IMR-90 (cell line): ENCODE measurements around the gene MRPS5. TPM values are rescaled to one million over a fixed set of nuclear protein-coding genes. Genes with fewer than 3 reads are reported as not detected.

Source experiments
- ATAC-seq: fragments of 200-7000 bp; cut with Tn5 transposase; 2 replicates; pipeline ENCODE4 v1.9.1; 2020; ENCODE audit warnings: low read depth, mild to moderate bottlenecking, moderate library complexity
- BruUV-seq: library from RNA; stranded (reverse); fragments of 400-500 nt; replicated peaks from 2 replicates; lab custom pipeline; 2021; lab: Mats Ljungman, UMichigan
- CTCF ChIA-PET: fragments of 300-600 bp; formaldehyde crosslinking; extraction: SDS; loops from one replicate; lab custom pipeline; 2021; ENCODE audit warnings: antibody characterized with exemption; lab: Yijun Ruan, JAX
- POLR2A ChIA-PET: fragments of 300-600 bp; sonication (Branson Sonifier 250); formaldehyde crosslinking; loops from one replicate; lab custom pipeline; 2022; ENCODE audit warnings: antibody characterized with exemption; ENCODE audit not compliant: unreplicated experiment; lab: Charles Lee
- DNase-seq: peaks from one replicate; pipeline ENCODE4 v3.0.0; 2013
- H2AFZ ChIP-seq: replicated peaks from 2 replicates; pipeline ENCODE3; 2013; ENCODE audit warnings: low read length, mild to moderate bottlenecking; ENCODE audit not compliant: poor library complexity
- H2AK5ac ChIP-seq: 2 replicates; pipeline ENCODE4 v1.6.1; 2013; ENCODE audit warnings: low read depth, low read length, inconsistent platforms
- H2AK9ac ChIP-seq: replicated peaks from 2 replicates; pipeline ENCODE3; 2013; ENCODE audit warnings: mild to moderate bottlenecking, low read depth, low read length, moderate library complexity; ENCODE audit not compliant: poor library complexity
- H2BK120ac ChIP-seq: 2 replicates; pipeline ENCODE4 v1.6.1; 2013; ENCODE audit warnings: low read depth, low read length, inconsistent platforms
- H2BK15ac ChIP-seq: 3 replicates; pipeline ENCODE4 v1.6.1; 2013; ENCODE audit warnings: low read depth, low read length, inconsistent platforms
- H2BK20ac ChIP-seq: 2 replicates; pipeline ENCODE4 v1.6.1; 2013; ENCODE audit warnings: low read depth, mild to moderate bottlenecking, inconsistent platforms, low read length, moderate library complexity
- H2BK5ac ChIP-seq: 2 replicates; pipeline ENCODE4 v1.6.1; 2013; ENCODE audit warnings: mild to moderate bottlenecking, low read depth, low read length, inconsistent platforms; ENCODE audit not compliant: poor library complexity, severe bottlenecking
- H3K14ac ChIP-seq: replicated peaks from 2 replicates; pipeline ENCODE4 v1.6.1; 2013; ENCODE audit warnings: low read depth, low read length, inconsistent platforms
- H3K18ac ChIP-seq: 2 replicates; pipeline ENCODE4 v1.6.1; 2013; ENCODE audit warnings: low read depth, low read length, control low read depth
- H3K23ac ChIP-seq: 2 replicates; pipeline ENCODE4 v1.6.1; 2013; ENCODE audit warnings: low read depth, low read length, inconsistent platforms
- H3K27ac ChIP-seq: 2 replicates; pipeline ENCODE4 v1.5.1; 2013; ENCODE audit warnings: mild to moderate bottlenecking, control low read depth, low read length; ENCODE audit not compliant: insufficient read depth
- H3K27me3 ChIP-seq: 2 replicates; pipeline ENCODE4 v1.6.1; 2013; ENCODE audit warnings: low read length; ENCODE audit not compliant: control insufficient read depth, insufficient read depth
- H3K36me3 ChIP-seq: 2 replicates; pipeline ENCODE4 v1.6.1; 2013; ENCODE audit warnings: low read length, mixed read lengths; ENCODE audit not compliant: control insufficient read depth, insufficient read depth
- H3K4ac ChIP-seq: 2 replicates; pipeline ENCODE4 v1.6.1; 2013; ENCODE audit warnings: low read depth, low read length, inconsistent platforms
- H3K4me1 ChIP-seq: 2 replicates; pipeline ENCODE4 v1.6.1; 2013; ENCODE audit warnings: low read length, mixed read lengths; ENCODE audit not compliant: control insufficient read depth, insufficient read depth
- H3K4me2 ChIP-seq: 2 replicates; pipeline ENCODE4 v1.6.1; 2013; ENCODE audit warnings: low read depth, mild to moderate bottlenecking, control low read depth, low read length, moderate library complexity
- H3K4me3 ChIP-seq: 2 replicates; pipeline ENCODE4 v1.5.1; 2013; ENCODE audit warnings: low read depth, mild to moderate bottlenecking, control low read depth, low read length, moderate library complexity; ENCODE audit not compliant: insufficient read depth
- H3K56ac ChIP-seq: 2 replicates; pipeline ENCODE4 v1.6.1; 2013; ENCODE audit warnings: low read length, inconsistent platforms; ENCODE audit not compliant: insufficient read depth; ENCODE audit errors: extremely low read depth
- H3K79me1 ChIP-seq, 2 experiments: 2 replicates each; pipeline ENCODE4 v1.6.1; 2013; ENCODE audit warnings: low read length in 2 of 2, inconsistent platforms in 1 of 2, low read depth in 1 of 2
- H3K9ac ChIP-seq: 2 replicates; pipeline ENCODE4 v1.6.1; 2013; ENCODE audit warnings: low read depth, low read length, control low read depth
- H3K9me1 ChIP-seq: 2 replicates; pipeline ENCODE4 v1.6.1; 2013; ENCODE audit warnings: low read length, inconsistent platforms; ENCODE audit not compliant: insufficient read depth
- H3K9me3 ChIP-seq: 2 replicates; pipeline ENCODE4 v1.6.1; 2013; ENCODE audit warnings: low read length; ENCODE audit not compliant: control insufficient read depth, insufficient read depth
- H4K20me1 ChIP-seq: 2 replicates; pipeline ENCODE4 v1.6.1; 2013; ENCODE audit warnings: low read length, inconsistent platforms; ENCODE audit not compliant: insufficient read depth
- H4K5ac ChIP-seq: 2 replicates; pipeline ENCODE4 v1.6.1; 2013; ENCODE audit warnings: mild to moderate bottlenecking, low read depth, low read length, control low read depth
- H4K8ac ChIP-seq, 2 experiments: 2 replicates each; pipeline ENCODE4 v1.6.1; 2013; ENCODE audit warnings: low read depth in 2 of 2, low read length in 2 of 2, control low read depth in 1 of 2, inconsistent platforms in 1 of 2
- H4K91ac ChIP-seq: 2 replicates; pipeline ENCODE4 v1.6.1; 2013; ENCODE audit warnings: low read depth, low read length, inconsistent platforms; ENCODE audit not compliant: insufficient read depth
- BHLHE40 ChIP-seq: fragments of 150-350 bp; IDR thresholded peaks from 2 replicates; pipeline ENCODE4 v1.6.1; 2016; ENCODE audit warnings: mild to moderate bottlenecking, low read depth, low read length
- CEBPB ChIP-seq: IDR thresholded peaks from 2 replicates; pipeline ENCODE4 v1.6.1; 2012; ENCODE audit warnings: low read depth, low read length, improper control_type of control experiment
- CHD1 ChIP-seq: IDR thresholded peaks from 2 replicates; pipeline ENCODE4 v1.6.1; 2012; ENCODE audit warnings: low read depth, low read length, improper control_type of control experiment
- CTCF ChIP-seq: conservative IDR thresholded peaks from 2 replicates; pipeline ENCODE4 v1.5.1; 2012; ENCODE audit warnings: mild to moderate bottlenecking, low read depth, low read length, improper control_type of control experiment
- ELK1 ChIP-seq: fragments of 150-350 bp; IDR thresholded peaks from 2 replicates; pipeline ENCODE4 v1.6.1; 2016; ENCODE audit warnings: low read depth, mild to moderate bottlenecking, low read length, moderate library complexity, borderline replicate concordance
- FOS ChIP-seq: fragments of 150-350 bp; IDR thresholded peaks from 2 replicates; pipeline ENCODE4 v1.6.1; 2016; ENCODE audit warnings: low read depth, low read length
- MAFK ChIP-seq: IDR thresholded peaks from 2 replicates; pipeline ENCODE4 v1.6.1; 2012; ENCODE audit warnings: low read depth, low read length, improper control_type of control experiment
- MAZ ChIP-seq: IDR thresholded peaks from 2 replicates; pipeline ENCODE4 v1.6.1; 2012; ENCODE audit warnings: low read depth, mild to moderate bottlenecking, low read length, improper control_type of control experiment, moderate library complexity, borderline replicate concordance
- MXI1 ChIP-seq: IDR thresholded peaks from 2 replicates; pipeline ENCODE4 v1.6.1; 2012; ENCODE audit warnings: low read depth, mild to moderate bottlenecking, low read length, moderate library complexity, borderline replicate concordance
- NFE2L2 ChIP-seq: fragments of 150-350 bp; IDR thresholded peaks from 2 replicates; pipeline ENCODE4 v1.6.1; 2016; ENCODE audit warnings: low read depth, mild to moderate bottlenecking, low read length
- POLR2A ChIP-seq: IDR thresholded peaks from 2 replicates; pipeline ENCODE4 v1.6.1; 2012; ENCODE audit warnings: mild to moderate bottlenecking, low read depth, low read length
- RAD21 ChIP-seq: IDR thresholded peaks from 2 replicates; pipeline ENCODE4 v1.6.1; 2012; ENCODE audit warnings: low read length, improper control_type of control experiment
- RCOR1 ChIP-seq: IDR thresholded peaks from 2 replicates; pipeline ENCODE4 v1.6.1; 2012; ENCODE audit warnings: mild to moderate bottlenecking, low read length, improper control_type of control experiment; ENCODE audit not compliant: insufficient replicate concordance
- RFX5 ChIP-seq: IDR thresholded peaks from 2 replicates; pipeline ENCODE4 v1.8.0; 2012; ENCODE audit warnings: low read depth, mild to moderate bottlenecking, low read length, moderate library complexity
- SMC3 ChIP-seq: fragments of 150-350 bp; IDR thresholded peaks from 2 replicates; pipeline ENCODE4 v1.6.1; 2016; ENCODE audit warnings: low read depth, mild to moderate bottlenecking, antibody characterized with exemption, low read length, moderate library complexity
- USF2 ChIP-seq: fragments of 150-350 bp; IDR thresholded peaks from 2 replicates; pipeline ENCODE4 v1.6.1; 2017; ENCODE audit warnings: mild to moderate bottlenecking, antibody characterized with exemption, low read length, low read depth
- WGBS, 2 experiments: methylation state at CpG; one replicate each; pipeline versions ENCODE4 v1.1.5 to v1.1.7; 2013; ENCODE audit warnings: missing lambda C conversion rate in 2 of 2; ENCODE audit not compliant: insufficient read length in 1 of 2; ENCODE audit errors: extremely low coverage in 2 of 2; 5-methylcytosine and 5-hydroxymethylcytosine counted together
- dilution Hi-C: fragments of 300-500 bp; cut with HindIII; formaldehyde crosslinking; loops from one replicate; pipeline ENCODE4 v1.14.3; 2018; ENCODE audit warnings: low sequenced_read_pairs; ENCODE audit not compliant: unreplicated experiment
- in situ Hi-C: fragments of 300-500 bp; cut with MboI; formaldehyde crosslinking; loops from 3 replicates; pipeline ENCODE4 v1.14.3; 2019; ENCODE audit warnings: low sequenced_read_pairs, inconsistent platforms, mixed read lengths
- intact Hi-C: fragments of 100-400 bp; cut with micrococcal nuclease; formaldehyde crosslinking; loops from 2 replicates; pipeline ENCODE4 v1.10.0; 2022
- polyA plus RNA-seq, 3 experiments: library from polyadenylated mRNA; depleted of rRNA; stranded (reverse); fragments of >200 nt; gene quantifications; 2 replicates each; pipeline ENCODE4 v1.2.3, GENCODE V29; 2012; ENCODE audit warnings: low replicate concordance in 1 of 3
- total RNA-seq: library from RNA; depleted of rRNA; stranded (reverse); fragments of >200 nt; gene quantifications from 2 replicates; pipeline ENCODE4 v1.2.3, GENCODE V29; 2012

MRPS5 gene
- total and polyA plus RNA-seq, 2 of the 4 experiments (the other 2 are of a cell fraction), result 27.6 to 44.1 TPM

GRCh38 chr2:95113464-95113863 lies 8.1 kb downstream of the MRPS5 start:
- Histone ChIP-seq H2BK20ac (no peak overlapping the region), H4K8ac (no peak overlapping the region), H4K20me1 (peaks cover 7% of the 10 kb centered on the region; the same call in 1 of the 2 replicates), H4K5ac (no peak overlapping the region), H3K14ac (no peak overlapping the region), H3K4me1 (no peaks in the 10 kb centered on the region), H2AFZ (no peak overlapping the region), H3K4ac (no peak overlapping the region), H2BK120ac (no peak overlapping the region), H3K9ac (no peak overlapping the region), H3K56ac (no peak overlapping the region), H3K4me2 (no peak overlapping the region), H3K9me3 (no peaks in the 10 kb centered on the region), H2BK5ac (no peak overlapping the region), H3K23ac (no peak overlapping the region), H3K18ac (no peak overlapping the region), H3K36me3 (peaks cover 28% of the 10 kb centered on the region), H2AK9ac (no peak overlapping the region), H2BK15ac (no peak overlapping the region), H4K91ac (no peak overlapping the region), H3K27me3 (no peaks in the 10 kb centered on the region), H3K4me3 (no peak overlapping the region), H2AK5ac (no peak overlapping the region), H3K9me1 (peaks cover 2% of the 10 kb centered on the region; the same call in 1 of the 2 replicates), H3K79me1 (peaks cover 9 to 20% of the 10 kb centered on the region in 2 experiments; a peak in 3 of 4 replicates), H3K27ac (no peak overlapping the region)
- in situ Hi-C loops, result no loop called here
- WGBS, 2 experiments, result no CpG with 5 or more reads among the region's 7 CpGs
- POLR2A ChIA-PET, result no interaction called here
- intact Hi-C loops, result no loop called here
- dilution Hi-C loops, result no loop called here
- CTCF ChIA-PET, result no interaction called here
- DNase-seq (no peak), ATAC-seq (no peak)
- BruUV-seq, result no TSS peak
- TF ChIP-seq CTCF, result no peak
- TF ChIP-seq CEBPB, result no peak
- TF ChIP-seq BHLHE40, result no peak
- TF ChIP-seq FOS, result no peak
- no peak for TF ChIP-seq CHD1
- TF ChIP-seq RCOR1, result no peak
- no peak for TF ChIP-seq RAD21
- TF ChIP-seq MAZ, result no peak
- no peak for TF ChIP-seq POLR2A
- no peak for TF ChIP-seq USF2
- no peak for TF ChIP-seq MXI1
- TF ChIP-seq SMC3, result no peak
- TF ChIP-seq RFX5, result no peak
- TF ChIP-seq NFE2L2, result no peak
- TF ChIP-seq ELK1, result no peak
- TF ChIP-seq MAFK, result no peak
